Activated T-helper 2 cell treated with anti-CD3 and anti-CD28 coated beads, Interferon-gamma antibody, Interleukin-2, Interleukin-4, amounts not matched to agents 10 μg/mL and 5 μg/mL and 100 μg/mL, durations not matched to agents 14 hours and 24 hours and 36 hours (primary cell): ENCODE results near the gene ZNF677. TPM values are rescaled to one million over a fixed set of nuclear protein-coding genes. Genes with fewer than 3 reads are reported as not detected.
"Not testable (repeated sequence)": the region's sequence is repeated elsewhere in the genome, so short reads cannot be mapped to it uniquely, and the experiment has no call there.

Experiments used
- DNase-seq: peaks from one replicate; pipeline ENCODE4 v3.0.0; 2021; ENCODE audit warnings: low spot score
- H3K27ac Mint-ChIP-seq: one replicate; pipeline ENCODE4 v1.8.0; 2021; ENCODE audit warnings: mixed read lengths
- H3K27me3 Mint-ChIP-seq: one replicate; pipeline ENCODE4 v1.8.0; 2021; ENCODE audit warnings: low read depth, mixed read lengths
- H3K36me3 Mint-ChIP-seq: one replicate; pipeline ENCODE4 v1.8.0; 2021; ENCODE audit warnings: low read depth, mixed read lengths
- H3K4me1 Mint-ChIP-seq: one replicate; pipeline ENCODE4 v1.8.0; 2021; ENCODE audit warnings: low read depth, mixed read lengths
- H3K4me3 Mint-ChIP-seq: one replicate; pipeline ENCODE4 v1.8.0; 2021; ENCODE audit warnings: low read depth, mild to moderate bottlenecking, moderate library complexity, mixed read lengths
- H3K9me3 Mint-ChIP-seq: one replicate; pipeline ENCODE4 v1.8.0; 2021; ENCODE audit warnings: mixed read lengths
- intact Hi-C: fragments of 100-400 bp; cut with micrococcal nuclease; formaldehyde crosslinking; loops from one replicate; pipeline ENCODE4 v1.15.1; 2023
- total RNA-seq: library from RNA; stranded (reverse); gene quantifications from 2 replicates; pipeline ENCODE4 v1.2.3, GENCODE V29; 2022

Gene ZNF677
- total RNA-seq, 1 donor from 2014 or later = 1.8 TPM

- DNase-seq = no peak
- H3K36me3 Mint-ChIP-seq = peaks cover 15% of the 10 kb centered on the region
- peaks cover 87% of the 10 kb centered on the region for H3K9me3 Mint-ChIP-seq
- no peaks in the 10 kb centered on the region for H3K4me1 Mint-ChIP-seq
- no peak overlapping the region for H3K27ac Mint-ChIP-seq
- no peaks in the 10 kb centered on the region for H3K27me3 Mint-ChIP-seq
- intact Hi-C loops = no loop called here
- no peak overlapping the region for H3K4me3 Mint-ChIP-seq
These were observed 17.4 kb downstream of the ZNF677 start for GRCh38 chr19:53237114-53237777.

GRCh38 chr19:53224606-53225005, 30.1 kb downstream of the ZNF677 start:
- Mint-ChIP-seq H3K4me3 (no peak overlapping the region), H3K36me3 (peaks cover 12% of the 10 kb centered on the region), H3K4me1 (no peaks in the 10 kb centered on the region), H3K27me3 (no peaks in the 10 kb centered on the region), H3K27ac (no peak overlapping the region), H3K9me3 (peaks cover 65% of the 10 kb centered on the region)
- no peak for DNase-seq
- intact Hi-C loops = no loop called here

- Mint-ChIP-seq H3K9me3 (peaks cover 66% of the 10 kb centered on the region), H3K36me3 (peaks cover 11% of the 10 kb centered on the region)
- H3K27ac Mint-ChIP-seq, intact Hi-C loops, H3K4me1 Mint-ChIP-seq, DNase-seq, H3K4me3 Mint-ChIP-seq, H3K27me3 Mint-ChIP-seq: not testable (repeated sequence)
These were observed 32.0 kb downstream of the ZNF677 start for GRCh38 chr19:53222716-53223115.

- intact Hi-C loops = no loop called here
- Mint-ChIP-seq H3K4me3 (no peak overlapping the region), H3K4me1 (no peaks in the 10 kb centered on the region), H3K27me3 (no peaks in the 10 kb centered on the region), H3K9me3 (peaks cover 76% of the 10 kb centered on the region), H3K36me3 (peaks cover 59% of the 10 kb centered on the region), H3K27ac (no peak overlapping the region)
- DNase-seq = no peak
These were observed 41.9 kb downstream of the ZNF677 start for GRCh38 chr19:53212703-53213320.

GRCh38 chr19:53211554-53211953, 43.1 kb downstream of the ZNF677 start:
- DNase-seq, H3K27ac Mint-ChIP-seq, H3K4me3 Mint-ChIP-seq, intact Hi-C loops, H3K27me3 Mint-ChIP-seq, H3K4me1 Mint-ChIP-seq: not testable (repeated sequence)
- Mint-ChIP-seq H3K36me3 (peaks cover 70% of the 10 kb centered on the region), H3K9me3 (peaks cover 86% of the 10 kb centered on the region)

GRCh38 chr19:53196777-53197396, 57.8 kb downstream of the ZNF677 start:
- Mint-ChIP-seq H3K9me3 (peaks cover 57% of the 10 kb centered on the region), H3K27me3 (no peaks in the 10 kb centered on the region)
- intact Hi-C loops = loop anchor here (1.0 to 10.0 kb wide), 8 partner anchors 95 to 828 kb away; partner anchors contain the start of genes ZNF160, ZNF525, ZNF761 and ZNF813

GRCh38 chr19:53195265-53195903, 59.3 kb downstream of the ZNF677 start:
- Mint-ChIP-seq H3K27ac (no peak overlapping the region), H3K36me3 (peaks cover 42% of the 10 kb centered on the region), H3K9me3 (peaks cover 56% of the 10 kb centered on the region), H3K4me1 (peaks cover 24% of the 10 kb centered on the region), H3K4me3 (peak overlapping the region; percentile 28), H3K27me3 (no peaks in the 10 kb centered on the region)
- intact Hi-C loops = loop anchor here (5.0 to 10.0 kb wide), 7 partner anchors 93 to 829 kb away; partner anchors contain the start of genes ZNF160, ZNF525, ZNF761 and ZNF813
- DNase-seq = peak; percentile 66

More at GRCh38 chr19:53196777-53197396, 57.8 kb downstream of the ZNF677 start:
- Mint-ChIP-seq H3K4me1 (peaks cover 23% of the 10 kb centered on the region), H3K4me3 (peak overlapping the region; percentile 98), H3K36me3 (peaks cover 44% of the 10 kb centered on the region), H3K27ac (peak overlapping the region; percentile 89)
- peak; percentile 85 for DNase-seq

- intact Hi-C loops = loop anchor here (1.0 to 10.0 kb wide), 4 partner anchors 35 to 831 kb away; partner anchors contain the start of gene ZNF813
- Mint-ChIP-seq H3K36me3 (peaks cover 38% of the 10 kb centered on the region), H3K9me3 (peaks cover 52% of the 10 kb centered on the region), H3K27me3 (no peaks in the 10 kb centered on the region), H3K4me1 (peaks cover 24% of the 10 kb centered on the region), H3K4me3 (peak overlapping the region; percentile 80), H3K27ac (peak overlapping the region; percentile 69)
- no peak for DNase-seq
These were observed 61.0 kb downstream of the ZNF677 start for GRCh38 chr19:53193535-53194222.

- H3K36me3 Mint-ChIP-seq = peaks cover 33% of the 10 kb centered on the region
- intact Hi-C loops = loop anchor here (1.0 to 10.0 kb wide), 4 partner anchors 35 to 832 kb away; partner anchors contain the start of gene ZNF813
- DNase-seq = peak; percentile 79
- H3K27me3 Mint-ChIP-seq = no peaks in the 10 kb centered on the region
- peaks cover 50% of the 10 kb centered on the region for H3K9me3 Mint-ChIP-seq
- peaks cover 24% of the 10 kb centered on the region for H3K4me1 Mint-ChIP-seq
- peak within 1 kb of the TSS; percentile 69 for H3K27ac Mint-ChIP-seq
- H3K4me3 Mint-ChIP-seq = peak within 1 kb of the TSS; percentile 80
These were observed 61.7 kb downstream of the ZNF677 start, which contains the start of gene ZNF665 for GRCh38 chr19:53192771-53193534. TSS of gene ZNF665 (minus strand) at chr19:53193358. CDS start at chr19:53182898, 10,460 bp downstream.

- Mint-ChIP-seq H3K27ac (no peak overlapping the region), H3K4me1 (peaks cover 16% of the 10 kb centered on the region), H3K9me3 (peaks cover 42% of the 10 kb centered on the region), H3K27me3 (no peaks in the 10 kb centered on the region), H3K4me3 (no peak overlapping the region), H3K36me3 (peaks cover 33% of the 10 kb centered on the region)
- no peak for DNase-seq
- intact Hi-C loops = loop anchor here (10.0 kb wide), 3 partner anchors 275 to 835 kb away; partner anchors contain the start of gene ZNF813
These were observed 64.4 kb downstream of the ZNF677 start for GRCh38 chr19:53190253-53190652.

GRCh38 chr19:53189691-53190198, 64.9 kb downstream of the ZNF677 start:
- Mint-ChIP-seq H3K4me1 (peaks cover 14% of the 10 kb centered on the region), H3K9me3 (peaks cover 42% of the 10 kb centered on the region), H3K36me3 (peaks cover 35% of the 10 kb centered on the region)
- H3K4me3 Mint-ChIP-seq, DNase-seq, H3K27ac Mint-ChIP-seq, H3K27me3 Mint-ChIP-seq: not testable (repeated sequence)
- intact Hi-C loops = loop anchor here (10.0 kb wide), 3 partner anchors 275 to 835 kb away; partner anchors contain the start of gene ZNF813
